KOPT-K1 (cell line): Measurements from ENCODE around the gene CDK11A.
"Not testable (repeated sequence)": the region's sequence is repeated elsewhere in the genome, so short reads cannot be mapped to it uniquely, and the experiment has no call there.

Source experiments
- H3K27ac ChIP-seq: fragments of 200-600 bp; sonication (generic); 2 replicates; pipeline ENCODE4 v1.5.1; 2016; ENCODE audit warnings: antibody characterized with exemption, mild to moderate bottlenecking, low read depth, low read length; ENCODE audit not compliant: poor library complexity, severe bottlenecking
- H3K36me3 ChIP-seq: fragments of 200-600 bp; sonication (generic); 2 replicates; pipeline ENCODE4 v1.5.1; 2017; ENCODE audit warnings: antibody characterized with exemption, mild to moderate bottlenecking, low read length, moderate library complexity; ENCODE audit not compliant: insufficient read depth
- H3K9me3 ChIP-seq: fragments of 200-600 bp; sonication (generic); 2 replicates; pipeline ENCODE4 v1.5.1; 2017; ENCODE audit warnings: antibody characterized with exemption, low read length, mild to moderate bottlenecking; ENCODE audit not compliant: insufficient read depth, poor library complexity, severe bottlenecking

CDK11A gene

DNA sequence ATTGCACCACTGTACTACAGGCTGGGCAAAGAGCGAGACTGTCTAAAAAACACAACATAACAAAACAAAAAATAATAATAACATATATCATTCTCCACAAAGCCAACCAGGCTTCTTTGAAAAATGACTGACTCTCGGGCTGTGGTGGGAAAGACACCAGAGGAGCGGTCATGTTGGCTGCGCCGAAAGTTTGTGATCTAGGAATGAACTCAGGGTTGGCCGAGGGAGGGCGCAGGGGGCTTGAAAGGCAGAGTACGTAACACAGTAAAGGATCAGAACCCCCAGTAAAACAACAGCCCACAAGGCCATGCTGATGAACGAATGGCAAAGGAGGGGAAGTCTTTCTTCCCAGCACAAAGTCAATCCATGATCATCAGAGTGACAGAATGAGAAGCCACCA lies 36.3 kb downstream of the CDK11A start:
- H3K36me3 ChIP-seq: peaks cover 23% of the 10 kb centered on the region; the same call in 1 of the 2 replicates
- no peaks in the 10 kb centered on the region for H3K9me3 ChIP-seq
- no peak overlapping the region for H3K27ac ChIP-seq

GRCh38 chr1:1684031-1684681 lies 40.0 kb downstream of the CDK11A start:
- no peak overlapping the region for H3K27ac ChIP-seq
- H3K36me3 ChIP-seq: peaks cover 29% of the 10 kb centered on the region; the same call in 1 of the 2 replicates
- no peaks in the 10 kb centered on the region for H3K9me3 ChIP-seq

GRCh38 chr1:1683104-1683905 lies 40.9 kb downstream of the CDK11A start:
- Histone ChIP-seq H3K27ac (no peak overlapping the region), H3K36me3 (peaks cover 29% of the 10 kb centered on the region; the same call in 1 of the 2 replicates), H3K9me3 (no peaks in the 10 kb centered on the region)

GRCh38 chr1:1680912-1681273 lies 43.3 kb downstream of the CDK11A start:
- Histone ChIP-seq H3K9me3 (no peaks in the 10 kb centered on the region), H3K36me3 (peaks cover 25% of the 10 kb centered on the region; the same call in 1 of the 2 replicates), H3K27ac (no peak overlapping the region)

- Histone ChIP-seq H3K36me3 (peaks cover 21% of the 10 kb centered on the region; the same call in 1 of the 2 replicates), H3K27ac (no peak overlapping the region)
These were observed 43.9 kb downstream of the CDK11A start for GRCh38 chr1:1680031-1680911.

DNA sequence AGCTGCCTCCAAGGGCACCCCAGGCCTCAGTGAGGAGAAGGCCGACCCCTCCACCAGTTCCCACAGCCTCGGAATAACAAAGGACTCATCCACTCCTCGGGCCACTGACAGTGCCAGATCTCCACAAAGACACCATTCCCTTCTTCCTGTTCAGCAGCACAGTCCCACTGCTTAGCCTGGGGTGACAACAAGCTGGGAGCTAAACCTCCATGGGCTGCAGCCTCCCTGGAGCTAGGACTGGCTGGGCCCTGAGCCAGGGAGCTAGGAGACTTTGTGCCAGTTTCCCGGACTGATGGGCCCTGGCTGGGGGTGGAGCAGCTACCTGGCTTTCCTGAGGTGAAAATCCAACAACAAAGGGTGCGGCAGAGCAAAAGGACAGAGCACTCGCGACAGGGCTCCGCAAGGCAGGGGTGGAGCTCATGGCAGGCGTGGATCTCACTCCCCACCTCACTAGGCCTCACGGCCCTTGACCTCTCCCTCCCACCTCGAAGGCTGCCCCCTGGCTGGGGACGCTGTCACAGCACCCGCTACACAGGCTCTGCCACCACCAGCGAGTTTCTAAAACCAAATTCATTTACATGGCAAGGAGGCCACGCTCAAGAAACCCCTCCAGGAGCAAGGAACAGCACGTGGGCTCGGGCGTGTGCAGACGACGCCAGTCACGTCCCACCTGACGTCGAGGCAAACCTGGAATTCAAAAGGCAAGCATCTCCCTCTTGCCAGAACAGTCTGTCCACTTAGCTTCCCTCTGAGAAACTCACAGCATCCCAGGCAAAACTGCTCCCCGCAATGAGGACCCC lies 45.4 kb downstream of the CDK11A start:
- Histone ChIP-seq H3K36me3 (peaks cover 15% of the 10 kb centered on the region; the same call in 1 of the 2 replicates), H3K9me3 (no peaks in the 10 kb centered on the region), H3K27ac (peak overlapping the region; percentile 82)

More at GRCh38 chr1:1680031-1680911, 43.9 kb downstream of the CDK11A start:
- H3K9me3 ChIP-seq: no peaks in the 10 kb centered on the region

- Histone ChIP-seq H3K27ac (peak overlapping the region; percentile 82), H3K9me3 (no peaks in the 10 kb centered on the region), H3K36me3 (peaks cover 12% of the 10 kb centered on the region; the same call in 1 of the 2 replicates)
These were observed 46.2 kb downstream of the CDK11A start for GRCh38 chr1:1677718-1678580.

GRCh38 chr1:1676087-1676486 lies 48.1 kb downstream of the CDK11A start:
- H3K9me3 ChIP-seq, H3K27ac ChIP-seq: not testable (repeated sequence)
- peaks cover 23% of the 10 kb centered on the region for H3K36me3 ChIP-seq

GRCh38 chr1:1675218-1675617 lies 48.9 kb downstream of the CDK11A start:
- H3K27ac ChIP-seq, H3K9me3 ChIP-seq: not testable (repeated sequence)
- peaks cover 31% of the 10 kb centered on the region for H3K36me3 ChIP-seq

- peaks cover 35% of the 10 kb centered on the region for H3K36me3 ChIP-seq
- not testable (repeated sequence) for H3K27ac ChIP-seq, H3K9me3 ChIP-seq
These were observed 49.4 kb downstream of the CDK11A start for GRCh38 chr1:1674806-1675205.

GRCh38 chr1:1672181-1672965 lies 51.8 kb downstream of the CDK11A start:
- H3K27ac ChIP-seq: no peak overlapping the region
- H3K9me3 ChIP-seq: no peaks in the 10 kb centered on the region
- peaks cover 47% of the 10 kb centered on the region for H3K36me3 ChIP-seq

DNA sequence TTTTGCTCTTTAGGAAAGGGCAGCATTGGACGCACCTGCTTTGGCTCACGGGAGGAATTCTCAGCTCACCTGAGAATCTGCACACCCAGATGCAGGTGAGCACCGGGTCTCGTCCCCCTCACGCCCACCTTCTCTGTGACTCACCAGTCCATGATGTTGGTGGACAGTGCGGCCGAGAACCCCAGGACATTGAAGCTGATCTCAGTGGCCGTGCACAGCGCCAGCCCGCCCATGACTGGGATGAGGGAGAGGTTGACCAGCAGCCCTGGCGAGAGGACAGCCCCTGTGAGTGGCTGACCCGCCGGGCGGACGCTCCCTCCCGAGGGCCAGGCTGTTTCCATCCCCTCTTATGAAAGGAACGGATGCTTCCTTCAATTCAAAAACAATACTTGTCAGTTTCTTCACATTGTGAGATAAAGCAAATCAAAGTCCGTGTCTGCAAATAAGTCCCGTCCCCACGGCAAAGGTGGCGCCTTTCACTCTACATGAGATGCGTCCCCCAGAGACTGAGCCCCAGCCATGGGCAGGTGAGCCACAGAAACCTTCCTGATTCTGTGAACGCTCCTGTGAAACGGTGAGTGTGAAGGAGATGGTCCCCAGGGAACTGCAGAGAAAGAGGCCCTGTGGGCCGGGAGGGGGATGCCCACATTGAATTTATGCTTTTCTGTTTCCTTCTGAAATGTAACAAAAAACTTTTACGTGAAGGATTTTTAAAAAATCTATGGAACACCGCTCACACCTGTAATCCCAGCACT lies 52.6 kb downstream of the CDK11A start:
- Histone ChIP-seq H3K36me3 (peaks cover 50% of the 10 kb centered on the region), H3K27ac (no peak overlapping the region)

More for the DNA sequence above, 52.6 kb downstream of the CDK11A start:
- H3K9me3 ChIP-seq: no peaks in the 10 kb centered on the region
